ENCODE measurements around the gene WNT8A. TPM values are rescaled to one million over a fixed set of nuclear protein-coding genes. Genes with fewer than 3 reads are reported as not detected.

WNT8A gene
- total RNA-seq, 1 donor from 2014 or later = not detected

DNA sequence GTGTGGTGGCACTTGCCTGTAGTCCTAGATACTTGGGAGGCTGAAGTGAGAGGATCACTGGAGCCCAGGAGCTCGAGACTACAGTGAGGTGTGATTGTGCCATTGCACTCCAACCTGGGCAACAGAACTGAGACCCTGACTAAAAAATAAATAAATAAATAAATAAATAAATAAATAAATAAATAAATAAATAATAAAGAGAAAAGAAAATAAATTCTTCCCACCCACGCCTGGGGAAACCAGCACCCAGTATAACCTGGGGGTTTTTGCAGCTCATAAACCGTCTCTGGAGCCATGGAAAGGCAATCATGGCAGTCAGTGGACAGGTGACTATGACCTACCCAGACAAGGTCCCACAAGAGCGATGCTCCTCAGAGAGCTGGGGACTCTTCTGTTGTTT is 7.9 kb downstream of the WNT8A start:
- DNase-seq = no peak

DNA sequence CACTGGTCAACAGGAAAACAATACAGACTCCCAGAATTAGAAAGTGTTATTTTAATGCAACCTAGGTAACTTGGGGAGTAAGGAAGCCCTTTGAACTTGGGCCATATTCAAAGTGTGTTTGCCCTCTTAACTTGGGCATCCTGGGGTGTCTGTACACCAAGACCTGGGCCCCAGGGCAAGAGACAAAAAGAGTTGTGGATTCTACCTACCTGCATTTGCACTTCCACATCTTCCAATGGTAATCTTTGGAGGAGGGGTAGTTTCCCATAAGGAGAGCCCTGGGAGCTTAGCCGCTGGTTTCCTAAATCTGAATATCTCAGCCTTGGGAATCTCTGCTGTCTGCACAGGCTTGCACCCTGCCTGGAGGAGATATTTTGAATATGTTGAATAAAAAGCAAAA is 8.5 kb downstream of the WNT8A start:
- no peak for DNase-seq

DNA sequence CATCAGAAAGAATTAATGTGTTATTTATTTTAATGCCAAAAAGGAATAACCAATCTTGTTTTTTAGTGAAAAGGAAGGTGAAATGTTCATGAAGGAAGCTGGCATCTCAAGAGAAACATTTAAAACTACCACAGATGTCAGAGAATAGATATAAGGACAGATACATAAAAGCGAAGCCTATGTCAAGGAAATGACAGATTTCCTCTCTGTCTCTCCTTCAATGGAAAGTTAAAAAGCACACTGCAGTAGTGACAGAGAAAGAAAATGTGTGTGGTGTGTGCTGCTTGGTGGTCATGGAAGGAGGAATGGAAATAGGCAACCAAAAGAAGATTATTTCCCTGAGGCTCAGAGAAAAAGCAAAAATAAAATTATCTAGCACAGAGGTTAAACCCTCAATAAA is 9.2 kb downstream of the WNT8A start:
- no peak for DNase-seq

DNA sequence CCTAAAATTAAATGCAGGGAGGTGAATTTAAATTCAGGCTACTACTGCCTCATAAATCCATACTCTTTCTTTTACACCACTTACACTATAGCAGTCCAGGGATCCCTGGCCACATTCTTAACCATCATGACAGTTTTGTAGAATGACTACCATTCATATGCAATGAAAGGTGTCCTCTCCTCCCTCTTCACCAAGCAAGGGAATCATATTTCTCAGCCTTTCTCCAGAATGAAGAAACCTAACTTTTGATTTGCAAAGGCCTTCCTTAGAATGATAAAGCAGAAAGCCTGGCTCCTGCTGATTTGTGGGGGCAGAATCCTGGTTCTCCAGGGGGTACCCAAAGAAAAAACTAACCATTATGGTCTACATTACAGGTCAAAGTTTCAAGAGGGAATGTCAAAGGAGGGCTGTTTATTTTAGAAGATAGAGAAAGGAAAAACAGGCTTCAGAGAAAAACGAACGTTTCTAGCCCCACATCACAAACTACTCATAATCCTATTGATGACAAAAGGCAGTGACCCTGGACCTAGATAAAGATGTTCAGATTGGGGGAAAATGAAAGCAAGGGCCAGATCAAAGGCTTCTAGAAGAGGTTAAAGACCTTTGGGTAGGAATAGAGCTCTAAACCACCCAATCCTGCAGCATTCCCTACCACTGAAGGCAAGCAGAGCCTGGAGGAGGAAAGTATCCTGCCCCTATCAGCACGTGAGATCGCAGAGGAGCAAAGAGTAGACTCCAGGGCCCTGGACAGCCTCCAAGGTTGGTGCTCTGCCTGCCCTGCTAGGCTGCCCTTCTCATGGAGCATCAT is 11.5 kb downstream of the WNT8A start:
- no peak for DNase-seq

DNA sequence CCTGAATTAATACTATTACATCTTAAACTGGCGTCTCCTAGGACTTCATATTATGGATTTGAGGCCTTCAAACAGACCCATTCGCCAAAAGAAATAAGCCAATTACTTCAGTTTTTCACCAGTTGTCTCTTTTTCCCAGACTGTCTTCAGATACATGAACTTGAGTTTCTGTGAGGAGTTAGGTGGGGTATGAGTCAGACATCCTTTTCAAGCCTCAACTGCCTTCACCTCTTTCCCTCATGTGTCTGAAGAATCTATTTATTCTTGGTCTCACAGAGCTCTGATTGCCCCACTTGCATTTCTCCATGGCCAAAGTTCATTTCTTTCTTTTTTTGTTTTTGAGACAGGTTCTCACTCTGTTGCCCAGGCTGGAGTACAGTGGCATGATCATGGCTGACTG is 12.5 kb downstream of the WNT8A start:
- DNase-seq = peak; percentile 4

DNA sequence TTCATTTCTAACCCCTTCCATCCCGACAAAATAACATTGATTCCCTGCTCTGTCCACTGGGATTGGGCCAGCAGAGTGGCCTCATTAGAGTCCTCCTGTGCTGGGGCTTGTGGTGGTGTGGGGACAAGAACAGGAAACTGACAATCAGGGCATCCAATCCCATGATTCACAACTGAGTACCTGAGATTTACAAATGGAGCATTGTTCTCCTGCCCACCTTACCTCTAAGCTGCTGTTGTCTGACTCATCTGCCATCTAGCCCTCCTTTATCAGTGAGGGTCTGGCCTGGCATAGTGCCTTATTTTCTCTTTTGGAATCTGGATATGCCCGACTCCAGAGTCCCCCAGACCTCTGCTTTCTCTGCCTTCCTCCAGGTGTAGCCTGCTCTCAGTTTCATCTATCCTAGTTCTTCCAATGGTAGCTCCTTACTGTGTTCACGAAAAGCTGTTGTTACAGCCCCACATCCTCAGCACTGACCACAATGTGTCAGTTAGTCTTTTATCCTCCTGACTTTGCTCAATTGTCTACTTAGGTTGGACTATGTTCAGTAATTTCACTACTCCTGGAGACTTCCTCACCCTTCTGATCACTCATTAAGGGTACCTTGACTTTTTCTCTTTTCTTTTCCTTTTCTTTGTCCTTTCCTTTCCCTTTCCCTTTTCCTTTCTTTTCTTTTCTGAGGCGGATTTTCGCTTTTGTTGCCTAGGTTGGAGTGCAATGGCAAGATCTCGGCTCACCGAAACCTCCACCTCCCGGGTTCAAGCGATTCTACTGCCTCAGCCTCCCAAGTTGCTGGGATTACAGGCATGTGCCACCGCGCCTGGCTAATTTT is 13.4 kb downstream of the WNT8A start:
- no peak for DNase-seq

DNA sequence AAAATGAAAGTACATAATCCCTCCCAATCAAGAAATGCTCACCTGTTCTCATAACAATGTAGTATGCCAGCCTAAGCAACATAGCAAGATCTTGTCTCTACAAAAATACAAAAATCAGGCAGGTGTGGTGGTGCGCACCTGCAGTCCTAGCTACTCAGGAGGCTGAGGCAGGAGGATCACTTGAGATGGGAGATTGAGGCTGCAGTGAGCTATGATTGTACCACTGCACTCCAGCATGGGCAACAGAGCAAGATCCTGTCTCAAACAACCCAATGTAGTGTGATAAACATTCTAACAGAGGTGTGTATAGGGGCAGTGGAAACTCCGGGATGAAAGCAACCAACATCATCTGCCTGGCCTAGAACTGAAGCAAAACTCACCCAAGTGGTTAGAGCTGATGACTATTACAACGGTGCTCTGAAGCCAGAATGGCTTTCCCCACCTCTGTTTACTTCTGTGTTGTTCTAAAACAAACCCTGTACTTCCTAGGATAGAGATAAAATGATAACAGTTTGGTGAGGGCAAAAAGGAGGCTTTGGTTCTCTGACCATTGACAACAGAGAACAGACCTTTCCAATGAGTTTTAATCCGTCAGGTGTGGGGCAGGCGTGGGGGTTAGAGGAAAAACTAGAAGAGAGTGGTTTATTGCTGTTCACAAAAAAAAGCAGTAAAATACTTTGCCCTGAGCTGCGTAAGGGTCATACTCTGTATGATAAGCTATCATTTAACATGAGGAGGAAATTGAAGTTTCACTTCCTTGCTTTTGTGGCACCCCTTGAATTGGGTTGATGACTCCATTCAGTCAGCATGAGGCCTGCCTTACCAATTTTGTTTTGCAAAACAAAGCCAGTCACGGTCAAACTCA is 18.9 kb downstream of the WNT8A start:
- DNase-seq = no peak

DNA sequence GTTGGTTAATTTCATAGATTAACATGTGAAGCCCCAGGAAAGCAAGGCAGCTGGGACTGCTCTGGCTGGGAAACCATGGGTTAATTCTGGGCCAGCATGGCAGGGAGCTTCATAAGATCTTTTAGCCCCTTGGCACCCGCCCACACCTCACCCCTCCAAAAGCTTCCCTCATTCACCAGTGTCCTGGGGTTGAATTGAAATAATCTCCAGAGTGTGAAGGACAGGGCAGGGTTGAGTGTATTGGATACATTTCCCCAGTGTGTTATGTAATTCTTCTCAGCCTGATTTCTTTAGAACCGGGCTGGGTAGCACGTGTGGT is 19.4 kb downstream of the WNT8A start:
- DNase-seq = no peak

DNA sequence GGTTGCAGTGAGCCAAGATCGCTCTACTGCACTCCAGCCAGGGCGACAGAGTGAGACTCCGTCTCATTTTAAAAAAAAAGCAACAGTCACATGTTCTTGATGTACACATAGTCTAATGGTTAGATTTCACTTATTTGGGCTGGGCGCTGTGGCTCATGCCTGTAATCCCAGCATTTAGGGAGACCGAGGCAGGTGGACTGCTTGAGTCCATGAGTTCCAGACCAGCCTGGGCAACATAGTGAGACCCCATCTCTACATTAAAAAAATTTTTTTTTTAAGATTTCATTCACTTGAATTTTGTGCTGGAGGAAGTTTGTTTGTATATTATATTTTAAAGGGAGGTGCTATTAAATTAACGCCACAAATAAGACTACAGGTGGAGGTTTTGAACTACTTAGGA is 21.9 kb downstream of the WNT8A start:
- no peak for DNase-seq

DNA sequence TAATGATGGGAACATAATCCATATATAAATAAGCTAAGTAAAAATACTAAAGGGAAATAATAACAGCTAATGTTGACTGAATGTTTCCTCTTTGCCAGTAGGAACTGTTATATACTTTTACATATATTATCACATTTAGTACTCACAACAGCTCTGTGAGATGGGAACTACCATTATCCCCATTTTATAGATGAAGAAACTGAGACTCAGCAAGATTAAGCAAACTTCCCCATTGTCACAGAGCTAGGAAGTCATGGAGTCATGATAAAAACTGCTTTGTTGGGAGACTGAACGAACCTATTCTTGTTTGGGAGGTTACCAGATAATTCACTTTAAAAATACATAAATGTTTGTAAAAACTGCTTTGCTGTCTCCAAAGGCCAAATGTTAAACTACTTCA is 23.4 kb downstream of the WNT8A start:
- DNase-seq = no peak

DNA sequence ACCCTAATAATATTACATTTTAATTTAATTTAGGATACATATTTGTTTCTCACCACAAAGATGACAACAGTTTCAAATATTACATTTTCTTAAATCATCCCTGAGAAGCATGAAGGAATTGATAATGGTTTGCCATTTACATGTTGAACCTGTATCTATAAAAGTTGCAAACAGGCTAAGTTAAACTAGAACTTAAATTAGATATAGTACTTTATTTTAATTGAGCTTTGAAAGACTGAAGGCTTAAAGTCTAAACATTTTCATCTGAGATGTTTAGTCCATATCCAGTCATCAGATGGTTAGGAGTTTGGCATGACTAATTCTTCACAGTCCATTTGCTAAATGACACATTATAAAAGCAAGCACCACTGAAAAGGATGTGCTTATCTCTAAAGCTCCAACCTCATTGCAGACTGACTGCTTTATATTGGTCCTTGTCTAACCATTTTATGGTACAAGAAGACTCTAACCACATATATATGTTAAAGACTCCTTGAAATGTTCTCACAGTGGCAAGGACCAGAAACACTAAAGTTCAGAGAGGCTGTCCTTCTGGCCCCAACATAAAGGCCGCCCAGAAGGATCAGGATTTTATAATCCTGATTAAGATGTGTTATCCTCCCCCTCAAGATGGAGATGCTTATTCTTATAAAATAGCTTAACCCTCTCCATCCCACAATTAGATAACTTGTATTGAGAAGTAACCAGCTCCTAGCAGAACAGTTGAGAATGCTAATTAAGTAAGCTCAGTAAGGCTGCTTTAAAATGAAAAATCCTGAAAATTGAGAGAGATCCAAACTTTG is 25.8 kb downstream of the WNT8A start:
- no peak for DNase-seq

DNA sequence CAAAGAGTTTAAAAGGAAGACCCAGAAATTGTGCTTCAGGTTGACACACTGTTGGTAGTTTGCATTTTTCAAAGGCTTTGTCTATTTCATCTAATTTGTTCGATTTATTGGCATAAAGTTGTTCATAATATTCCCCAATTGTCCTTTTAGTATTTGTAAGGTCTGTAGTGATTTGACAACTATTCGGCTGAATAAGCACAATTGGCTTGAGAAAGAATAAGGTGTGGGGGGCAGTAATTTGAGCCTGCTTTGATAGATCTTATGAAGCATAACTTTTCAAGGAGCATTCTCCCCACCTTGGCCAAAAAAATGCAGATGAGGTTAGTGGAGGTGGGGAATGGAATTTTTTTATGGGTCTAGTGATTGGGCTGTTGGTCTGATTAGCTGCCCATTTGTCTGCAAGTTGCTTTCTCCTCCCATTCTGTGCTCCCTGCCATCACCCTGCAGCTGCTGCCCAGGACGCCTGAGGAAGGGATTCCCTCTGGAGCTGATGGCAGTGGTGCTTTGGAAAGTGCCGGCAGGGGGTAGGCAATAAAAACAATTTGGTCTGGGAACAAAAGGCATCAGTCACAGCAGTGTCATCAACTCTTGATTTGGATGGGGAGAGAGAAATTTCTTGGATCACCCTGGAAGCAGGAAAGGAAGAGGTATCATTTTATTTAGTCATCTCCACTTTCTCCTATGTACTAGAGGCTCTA is 26.6 kb downstream of the WNT8A start:
- DNase-seq = no peak

DNA sequence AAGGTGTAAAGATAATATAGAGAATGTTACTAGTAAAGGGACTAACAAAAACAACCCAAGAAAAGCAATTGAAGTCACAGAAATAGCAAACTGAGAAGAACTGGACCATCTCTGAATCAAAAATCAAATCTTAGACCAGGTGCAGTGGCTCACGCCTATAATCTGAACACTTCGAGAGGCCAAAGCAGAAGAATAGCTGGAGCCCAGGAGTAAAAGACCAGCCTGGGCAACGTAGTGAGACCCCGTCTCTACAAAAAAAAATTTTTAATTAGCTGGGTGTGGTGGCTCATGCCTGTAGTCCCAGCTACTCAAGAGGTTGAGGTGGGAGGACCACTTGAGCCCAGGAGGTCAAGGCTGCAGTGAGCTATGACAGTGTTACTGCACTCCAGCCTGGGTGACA is 27.3 kb downstream of the WNT8A start:
- no peak for DNase-seq

DNA sequence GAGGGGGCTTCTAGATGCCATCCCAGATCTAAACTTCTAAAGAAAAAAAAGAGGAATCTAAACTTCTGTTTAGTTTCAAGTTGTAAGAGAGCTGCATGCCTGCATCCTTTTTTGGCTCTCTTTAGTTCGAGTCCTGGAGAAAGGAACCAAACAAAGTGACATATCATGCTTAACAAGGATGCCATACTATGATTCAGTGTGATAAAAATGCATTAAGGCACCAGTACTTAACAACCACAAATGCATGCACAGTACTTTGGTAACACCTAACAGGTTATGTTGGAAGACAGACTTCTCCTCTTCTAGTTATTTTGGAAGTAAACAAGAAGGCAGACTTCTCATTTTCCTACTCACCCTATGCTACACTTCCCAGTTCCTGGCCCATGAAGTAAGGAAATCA is 28.1 kb downstream of the WNT8A start:
- no peak for DNase-seq

DNA sequence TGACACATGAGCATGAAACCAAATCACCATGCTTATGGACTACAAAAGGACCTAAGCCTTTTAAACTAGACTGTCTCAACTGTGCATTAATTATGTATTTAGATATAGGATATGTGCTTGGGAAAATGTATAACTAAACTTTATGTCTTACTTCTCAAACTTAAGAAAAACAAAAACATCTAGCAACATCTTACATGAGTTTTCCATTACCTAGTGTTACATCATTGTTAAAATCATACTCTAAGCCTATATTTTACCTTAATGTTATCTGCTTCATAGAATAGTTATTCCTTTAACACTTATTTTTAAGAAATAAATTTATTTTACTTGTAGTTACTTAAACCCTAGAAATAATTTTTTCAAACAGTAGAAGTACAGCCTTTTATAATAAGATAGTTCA is 31.4 kb downstream of the WNT8A start:
- no peak for DNase-seq

DNA sequence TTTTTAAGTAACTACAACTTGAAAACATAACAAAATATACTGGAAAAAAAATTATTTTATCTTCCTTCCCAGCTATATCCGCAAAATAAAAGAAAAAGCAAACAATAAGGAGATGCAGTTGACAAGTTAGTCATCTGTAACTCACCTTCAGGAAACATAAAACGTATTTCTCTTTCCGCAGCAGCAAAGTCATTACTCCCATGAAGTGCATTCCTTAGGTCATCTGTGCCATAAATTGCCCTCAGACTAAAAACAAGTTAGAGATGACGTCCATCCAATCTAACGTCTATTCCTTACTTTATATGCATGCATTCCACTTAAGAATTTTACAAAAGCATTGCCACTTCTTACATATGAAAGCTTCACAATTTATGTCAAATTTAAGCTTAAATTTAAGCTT is 44.5 kb downstream of the WNT8A start:
- peak; percentile 58 for DNase-seq

DNA sequence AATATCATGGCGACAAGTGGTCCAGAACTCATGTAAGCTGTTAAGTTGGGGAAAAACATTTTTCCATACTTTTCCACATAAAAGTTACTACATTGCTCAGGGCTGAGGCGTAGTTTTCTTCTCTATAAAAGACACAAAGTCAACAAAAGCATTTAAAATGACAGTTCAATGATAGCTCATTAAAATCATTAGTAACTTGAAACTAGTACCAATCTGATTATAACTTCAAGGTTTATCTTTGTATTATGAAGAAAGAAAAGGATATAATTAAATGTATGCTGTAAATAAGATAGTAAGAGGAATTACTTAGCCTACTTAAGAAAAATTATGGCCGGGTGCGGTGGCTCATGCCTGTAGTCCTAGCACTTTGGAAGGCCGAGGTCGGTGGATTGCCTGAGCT is 45.5 kb downstream of the WNT8A start:
- no peak for DNase-seq

DNA sequence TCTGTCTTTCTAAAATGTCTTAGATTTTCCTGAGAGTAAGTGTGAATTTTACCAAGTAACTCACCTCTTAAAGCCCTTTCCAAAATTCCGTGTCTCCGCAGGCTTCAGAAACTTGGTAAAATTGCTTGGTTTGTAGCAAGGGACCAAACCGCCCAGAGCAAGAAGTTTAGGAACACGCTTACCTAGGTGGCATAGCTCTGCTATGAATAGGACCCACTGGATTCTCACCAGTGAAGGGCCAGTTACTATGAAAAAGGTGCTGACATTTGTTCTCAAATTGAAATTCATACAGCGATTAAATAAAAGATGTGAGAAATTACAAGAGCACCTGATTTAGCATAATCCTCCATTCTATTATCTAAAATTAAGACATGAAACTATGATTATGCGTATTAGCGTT is 48.7 kb downstream of the WNT8A start:
- no peak for DNase-seq

DNA sequence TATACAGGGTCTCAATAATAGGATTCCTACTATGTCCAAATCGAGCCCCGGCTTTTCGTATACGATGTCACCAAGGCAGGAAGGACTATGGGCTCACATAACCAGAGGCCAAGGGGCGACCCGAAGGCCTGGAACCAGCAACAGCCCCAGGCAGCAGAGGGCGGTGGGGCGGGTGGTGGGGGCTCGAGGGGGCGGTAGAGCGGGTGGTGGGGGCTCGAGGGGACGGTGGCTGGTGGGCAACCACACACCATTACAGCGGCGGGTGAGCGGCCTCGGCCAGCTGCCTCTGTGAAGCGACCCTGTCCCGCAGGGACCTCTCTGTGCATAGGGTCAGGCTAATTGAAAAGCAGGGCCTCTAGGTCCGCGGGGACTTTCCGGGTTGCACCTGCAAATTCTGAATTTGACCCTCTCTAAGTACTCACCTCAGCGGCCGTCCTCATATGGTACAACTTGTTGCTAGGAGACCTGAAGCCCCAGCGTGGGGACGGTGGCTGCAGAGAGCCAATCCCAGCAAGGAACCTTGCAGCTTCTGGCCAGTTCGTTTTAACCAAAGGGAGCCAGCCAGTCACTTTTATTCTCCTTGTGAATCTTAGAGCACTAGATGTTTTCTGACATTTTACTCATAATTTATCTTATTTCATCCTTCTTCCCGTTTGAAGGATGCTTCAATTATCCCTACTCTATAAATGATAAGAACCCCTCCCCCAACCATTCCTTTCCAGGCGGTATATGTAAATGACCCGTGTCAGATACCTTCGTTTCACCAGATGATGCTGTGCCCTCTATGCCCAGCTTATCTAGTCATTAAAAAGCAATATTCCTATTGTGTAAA is 55.3 kb downstream of the WNT8A start, which contains the start of gene NME5:
Gene NME5 (minus strand): TSS at position 480 of the 832 bp plus-strand sequence. CDS start 648 bp downstream, outside the sequence.
- peak; percentile 82 for DNase-seq

DNA sequence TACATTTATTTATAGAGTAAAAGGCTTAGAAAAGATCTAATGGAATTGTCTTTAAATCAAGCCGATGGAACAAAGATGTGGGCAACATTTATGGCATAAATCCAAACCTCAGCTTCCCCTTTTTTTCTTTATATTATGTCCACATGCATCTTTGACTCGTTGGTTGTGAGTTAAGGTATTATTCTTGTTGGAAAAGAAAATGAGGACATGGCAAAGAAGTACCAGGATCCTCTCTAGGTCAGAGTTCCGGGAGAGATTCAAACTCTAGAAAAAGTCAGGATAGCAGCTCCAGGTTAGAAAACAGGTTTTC is 55.9 kb downstream of the WNT8A start:
- DNase-seq = no peak

DNA sequence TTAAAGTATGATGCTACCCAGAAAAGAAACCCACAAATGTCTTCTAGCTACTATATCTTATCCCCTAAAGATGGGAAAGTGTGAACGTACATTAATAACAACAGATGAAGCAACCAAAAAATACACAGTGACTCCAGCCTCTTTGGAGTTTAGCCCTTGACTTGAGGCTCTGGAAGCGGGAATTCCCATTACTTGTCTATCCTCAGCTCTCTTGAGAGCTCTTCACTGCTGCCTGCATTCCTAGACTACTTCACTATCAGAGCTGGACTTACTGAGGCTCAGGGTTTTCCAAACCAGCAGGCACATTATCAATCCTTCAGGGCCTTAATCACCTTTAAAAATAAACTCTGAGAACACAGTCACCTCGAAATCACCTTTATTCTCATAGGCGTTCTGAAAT is 56.4 kb downstream of the WNT8A start:
- no peak for DNase-seq

Measured in dermis blood vessel endothelial cell (primary cell).